GM12801 (cell line): ENCODE data around the gene LIAS.

ENCODE experiments used
- TF ChIP-seq, protein P1 (sequence below): IDR thresholded peaks from one replicate; pipeline ENCODE4 v1.5.1; 2011; ENCODE audit warnings: control low read depth; ENCODE audit not compliant: insufficient read length; ENCODE audit errors: extremely low read depth

LIAS gene

GRCh38 chr4:39527296-39528060, 68.6 kb downstream of the LIAS start, which contains the start of gene UGDH:
UGDH (minus strand) TSS chr4:39527439; CDS start chr4:39521512, 5,927 bp downstream.
- TF ChIP-seq, protein P1, sequence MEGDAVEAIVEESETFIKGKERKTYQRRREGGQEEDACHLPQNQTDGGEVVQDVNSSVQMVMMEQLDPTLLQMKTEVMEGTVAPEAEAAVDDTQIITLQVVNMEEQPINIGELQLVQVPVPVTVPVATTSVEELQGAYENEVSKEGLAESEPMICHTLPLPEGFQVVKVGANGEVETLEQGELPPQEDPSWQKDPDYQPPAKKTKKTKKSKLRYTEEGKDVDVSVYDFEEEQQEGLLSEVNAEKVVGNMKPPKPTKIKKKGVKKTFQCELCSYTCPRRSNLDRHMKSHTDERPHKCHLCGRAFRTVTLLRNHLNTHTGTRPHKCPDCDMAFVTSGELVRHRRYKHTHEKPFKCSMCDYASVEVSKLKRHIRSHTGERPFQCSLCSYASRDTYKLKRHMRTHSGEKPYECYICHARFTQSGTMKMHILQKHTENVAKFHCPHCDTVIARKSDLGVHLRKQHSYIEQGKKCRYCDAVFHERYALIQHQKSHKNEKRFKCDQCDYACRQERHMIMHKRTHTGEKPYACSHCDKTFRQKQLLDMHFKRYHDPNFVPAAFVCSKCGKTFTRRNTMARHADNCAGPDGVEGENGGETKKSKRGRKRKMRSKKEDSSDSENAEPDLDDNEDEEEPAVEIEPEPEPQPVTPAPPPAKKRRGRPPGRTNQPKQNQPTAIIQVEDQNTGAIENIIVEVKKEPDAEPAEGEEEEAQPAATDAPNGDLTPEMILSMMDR, result no peak

DNA sequence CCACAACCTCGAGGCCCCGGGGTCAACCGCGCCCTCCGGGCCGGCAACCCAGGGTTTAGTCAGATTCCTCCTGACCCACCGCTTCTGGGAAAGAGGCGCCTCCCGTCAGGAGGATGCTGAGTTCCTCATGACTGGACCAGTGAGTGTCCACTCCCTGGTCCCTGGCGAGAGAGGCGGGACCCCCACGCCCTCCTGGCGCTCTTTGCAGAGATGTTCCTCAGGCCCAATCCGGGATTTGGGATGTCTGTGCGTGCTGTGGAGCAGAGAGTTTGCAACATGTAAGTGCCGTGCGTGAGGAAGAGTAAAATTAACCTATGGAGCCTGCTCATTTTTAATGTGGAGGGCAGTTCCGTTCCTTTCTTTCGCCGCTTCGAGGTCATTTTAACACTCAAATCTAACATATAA, 69.2 kb downstream of the LIAS start:
- TF ChIP-seq, protein P1, result no peak
